Liver (tissue), 3 donors: ENCODE measurements around the gene TRMT2A.

Experiments used
- FOXA1 ChIP-seq: IDR thresholded peaks from 2 replicates; pipeline ENCODE4 v1.6.1; 2016; ENCODE audit warnings: antibody characterized with exemption
- HNF4G ChIP-seq: IDR thresholded peaks from 2 replicates; pipeline ENCODE4 v1.6.1; 2016; ENCODE audit warnings: antibody characterized with exemption
- JUND ChIP-seq, 2 donors: IDR thresholded peaks; 2 replicates each; pipeline ENCODE4 v1.6.1; 2016; ENCODE audit warnings: antibody characterized with exemption in 2 of 2
- RAD21 ChIP-seq, 2 donors: IDR thresholded peaks; 2 replicates each; pipeline ENCODE4 v1.6.1; 2016; ENCODE audit warnings: antibody characterized with exemption in 2 of 2, mild to moderate bottlenecking in 2 of 2
- RXRA ChIP-seq, 2 donors: IDR thresholded peaks; 2 replicates each; pipeline ENCODE4 v1.6.1; 2017 to 2018; ENCODE audit warnings: antibody characterized with exemption in 2 of 2, mild to moderate bottlenecking in 1 of 2
- SP1 ChIP-seq: IDR thresholded peaks from 2 replicates; pipeline ENCODE4 v1.6.1; 2018; ENCODE audit warnings: antibody characterized with exemption, mild to moderate bottlenecking
- YY1 ChIP-seq: IDR thresholded peaks from 2 replicates; pipeline ENCODE4 v1.6.1; 2016; ENCODE audit warnings: antibody characterized with exemption, mild to moderate bottlenecking
- TF ChIP-seq, protein P1 (sequence below): IDR thresholded peaks from 2 replicates; pipeline ENCODE4 v1.6.1; 2016; ENCODE audit warnings: antibody characterized with exemption
- TF ChIP-seq, protein P2 (sequence below): fragments of 150-350 bp; IDR thresholded peaks from 2 replicates; pipeline ENCODE4 v1.5.1; 2017; ENCODE audit warnings: improper control_type of control experiment, low read depth, low read length; ENCODE audit not compliant: missing input control
- TF ChIP-seq, protein P3 (sequence below): IDR thresholded peaks from 2 replicates; pipeline ENCODE4 v1.6.1; 2016; ENCODE audit warnings: antibody characterized with exemption, mild to moderate bottlenecking
- TF ChIP-seq, protein P4 (sequence below): IDR thresholded peaks from 2 replicates; pipeline ENCODE4 v1.6.1; 2016; ENCODE audit warnings: antibody characterized with exemption
- donor health status: healthy.
- donor health status: healthy.

DNA sequence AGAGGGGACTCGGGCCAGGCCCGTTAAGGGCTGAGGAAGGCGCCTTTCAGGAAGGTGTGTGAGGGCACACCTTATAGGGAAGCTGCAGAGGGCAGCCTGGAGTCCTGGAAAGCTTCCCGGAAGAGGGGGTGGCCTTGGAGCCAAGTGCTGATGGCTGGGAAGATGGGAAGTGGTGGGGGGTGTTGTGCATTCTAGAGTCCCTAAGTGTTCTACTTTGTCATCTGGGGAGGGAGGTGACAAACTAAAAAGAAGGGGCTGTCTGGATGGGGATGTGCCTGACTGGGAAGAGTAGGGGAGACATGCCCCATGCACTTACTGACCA lies 21.4 kb upstream of the TRMT2A start:
- TF ChIP-seq, protein P1, sequence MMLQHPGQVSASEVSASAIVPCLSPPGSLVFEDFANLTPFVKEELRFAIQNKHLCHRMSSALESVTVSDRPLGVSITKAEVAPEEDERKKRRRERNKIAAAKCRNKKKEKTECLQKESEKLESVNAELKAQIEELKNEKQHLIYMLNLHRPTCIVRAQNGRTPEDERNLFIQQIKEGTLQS, result no peak
- no peak for TF ChIP-seq RXRA (IDR thresholded peaks at IDR 0.05)
- TF ChIP-seq, protein P2, sequence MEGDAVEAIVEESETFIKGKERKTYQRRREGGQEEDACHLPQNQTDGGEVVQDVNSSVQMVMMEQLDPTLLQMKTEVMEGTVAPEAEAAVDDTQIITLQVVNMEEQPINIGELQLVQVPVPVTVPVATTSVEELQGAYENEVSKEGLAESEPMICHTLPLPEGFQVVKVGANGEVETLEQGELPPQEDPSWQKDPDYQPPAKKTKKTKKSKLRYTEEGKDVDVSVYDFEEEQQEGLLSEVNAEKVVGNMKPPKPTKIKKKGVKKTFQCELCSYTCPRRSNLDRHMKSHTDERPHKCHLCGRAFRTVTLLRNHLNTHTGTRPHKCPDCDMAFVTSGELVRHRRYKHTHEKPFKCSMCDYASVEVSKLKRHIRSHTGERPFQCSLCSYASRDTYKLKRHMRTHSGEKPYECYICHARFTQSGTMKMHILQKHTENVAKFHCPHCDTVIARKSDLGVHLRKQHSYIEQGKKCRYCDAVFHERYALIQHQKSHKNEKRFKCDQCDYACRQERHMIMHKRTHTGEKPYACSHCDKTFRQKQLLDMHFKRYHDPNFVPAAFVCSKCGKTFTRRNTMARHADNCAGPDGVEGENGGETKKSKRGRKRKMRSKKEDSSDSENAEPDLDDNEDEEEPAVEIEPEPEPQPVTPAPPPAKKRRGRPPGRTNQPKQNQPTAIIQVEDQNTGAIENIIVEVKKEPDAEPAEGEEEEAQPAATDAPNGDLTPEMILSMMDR, result no peak
- TF ChIP-seq RAD21 (IDR thresholded peaks at IDR 0.05), result no peak
- TF ChIP-seq, protein P3, sequence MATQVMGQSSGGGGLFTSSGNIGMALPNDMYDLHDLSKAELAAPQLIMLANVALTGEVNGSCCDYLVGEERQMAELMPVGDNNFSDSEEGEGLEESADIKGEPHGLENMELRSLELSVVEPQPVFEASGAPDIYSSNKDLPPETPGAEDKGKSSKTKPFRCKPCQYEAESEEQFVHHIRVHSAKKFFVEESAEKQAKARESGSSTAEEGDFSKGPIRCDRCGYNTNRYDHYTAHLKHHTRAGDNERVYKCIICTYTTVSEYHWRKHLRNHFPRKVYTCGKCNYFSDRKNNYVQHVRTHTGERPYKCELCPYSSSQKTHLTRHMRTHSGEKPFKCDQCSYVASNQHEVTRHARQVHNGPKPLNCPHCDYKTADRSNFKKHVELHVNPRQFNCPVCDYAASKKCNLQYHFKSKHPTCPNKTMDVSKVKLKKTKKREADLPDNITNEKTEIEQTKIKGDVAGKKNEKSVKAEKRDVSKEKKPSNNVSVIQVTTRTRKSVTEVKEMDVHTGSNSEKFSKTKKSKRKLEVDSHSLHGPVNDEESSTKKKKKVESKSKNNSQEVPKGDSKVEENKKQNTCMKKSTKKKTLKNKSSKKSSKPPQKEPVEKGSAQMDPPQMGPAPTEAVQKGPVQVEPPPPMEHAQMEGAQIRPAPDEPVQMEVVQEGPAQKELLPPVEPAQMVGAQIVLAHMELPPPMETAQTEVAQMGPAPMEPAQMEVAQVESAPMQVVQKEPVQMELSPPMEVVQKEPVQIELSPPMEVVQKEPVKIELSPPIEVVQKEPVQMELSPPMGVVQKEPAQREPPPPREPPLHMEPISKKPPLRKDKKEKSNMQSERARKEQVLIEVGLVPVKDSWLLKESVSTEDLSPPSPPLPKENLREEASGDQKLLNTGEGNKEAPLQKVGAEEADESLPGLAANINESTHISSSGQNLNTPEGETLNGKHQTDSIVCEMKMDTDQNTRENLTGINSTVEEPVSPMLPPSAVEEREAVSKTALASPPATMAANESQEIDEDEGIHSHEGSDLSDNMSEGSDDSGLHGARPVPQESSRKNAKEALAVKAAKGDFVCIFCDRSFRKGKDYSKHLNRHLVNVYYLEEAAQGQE, result no peak
- no peak for TF ChIP-seq JUND (IDR thresholded peaks at IDR 0.05)
- TF ChIP-seq FOXA1, result no peak
- TF ChIP-seq HNF4G, result no peak
- no peak for TF ChIP-seq YY1
- no peak for TF ChIP-seq SP1
- TF ChIP-seq, protein P4, sequence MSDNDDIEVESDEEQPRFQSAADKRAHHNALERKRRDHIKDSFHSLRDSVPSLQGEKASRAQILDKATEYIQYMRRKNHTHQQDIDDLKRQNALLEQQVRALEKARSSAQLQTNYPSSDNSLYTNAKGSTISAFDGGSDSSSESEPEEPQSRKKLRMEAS, result no peak
